RCC 7860 (cell line): ENCODE results near the gene LCN2.

Experiments
- DNase-seq: peaks from one replicate; pipeline ENCODE4 v3.0.0-alpha.2; 2015; ENCODE audit warnings: low spot score
- FAIRE-seq: peaks from 2 replicates; lab custom pipeline; 2012; peaks lifted over from hg19 to GRCh38; lab: Jason Lieb, UNC

LCN2 gene

GRCh38 chr9:128114326-128115186 lies 34.7 kb upstream of the LCN2 start:
- FAIRE-seq: no peak

DNA sequence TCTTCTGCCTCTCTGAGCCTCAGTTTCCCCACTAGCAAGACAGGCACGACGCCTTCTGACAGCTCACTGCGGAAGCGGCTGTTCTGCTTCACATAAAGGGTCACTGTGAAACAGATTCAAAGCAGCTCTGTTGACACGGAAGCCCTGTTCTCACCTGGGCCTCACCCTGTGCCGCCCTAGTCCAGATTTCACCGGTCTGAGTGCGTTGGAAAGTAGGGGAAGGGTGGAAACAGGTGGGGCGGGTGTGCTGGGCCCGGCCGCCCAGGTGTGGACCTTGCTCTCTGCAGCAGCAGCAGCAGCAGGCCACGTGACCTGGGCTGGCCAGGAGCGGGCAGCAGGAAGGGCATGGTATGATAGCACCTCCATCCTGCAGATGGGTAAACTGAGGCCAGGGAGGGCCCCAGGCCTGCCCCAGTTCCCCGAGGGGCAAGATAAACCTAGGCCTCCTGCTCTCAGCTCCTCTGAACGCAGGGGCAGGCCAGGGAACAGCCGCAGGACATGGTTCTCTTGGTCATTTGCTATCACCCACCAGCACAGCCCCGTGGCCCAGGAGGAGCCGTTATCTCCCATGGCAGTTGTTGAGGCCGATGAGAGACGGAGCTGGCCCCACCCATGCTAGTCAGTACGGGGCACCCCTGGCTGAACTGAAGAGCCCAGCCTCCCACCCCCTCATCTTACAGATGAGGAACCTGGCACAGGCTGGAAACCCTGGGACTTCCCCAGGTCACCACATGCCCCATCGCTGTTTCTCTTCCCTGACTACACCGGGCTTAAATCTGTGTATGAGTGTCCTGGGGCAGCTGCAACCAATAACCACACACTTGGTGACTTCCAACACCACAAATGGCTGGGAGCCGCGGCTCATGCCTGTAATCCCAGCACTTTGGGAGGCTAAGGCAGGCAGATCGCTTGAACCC lies 33.8 kb upstream of the LCN2 start:
- no peak for FAIRE-seq
- DNase-seq: no peak

More at GRCh38 chr9:128114326-128115186, 34.7 kb upstream of the LCN2 start:
- DNase-seq: no peak

DNA sequence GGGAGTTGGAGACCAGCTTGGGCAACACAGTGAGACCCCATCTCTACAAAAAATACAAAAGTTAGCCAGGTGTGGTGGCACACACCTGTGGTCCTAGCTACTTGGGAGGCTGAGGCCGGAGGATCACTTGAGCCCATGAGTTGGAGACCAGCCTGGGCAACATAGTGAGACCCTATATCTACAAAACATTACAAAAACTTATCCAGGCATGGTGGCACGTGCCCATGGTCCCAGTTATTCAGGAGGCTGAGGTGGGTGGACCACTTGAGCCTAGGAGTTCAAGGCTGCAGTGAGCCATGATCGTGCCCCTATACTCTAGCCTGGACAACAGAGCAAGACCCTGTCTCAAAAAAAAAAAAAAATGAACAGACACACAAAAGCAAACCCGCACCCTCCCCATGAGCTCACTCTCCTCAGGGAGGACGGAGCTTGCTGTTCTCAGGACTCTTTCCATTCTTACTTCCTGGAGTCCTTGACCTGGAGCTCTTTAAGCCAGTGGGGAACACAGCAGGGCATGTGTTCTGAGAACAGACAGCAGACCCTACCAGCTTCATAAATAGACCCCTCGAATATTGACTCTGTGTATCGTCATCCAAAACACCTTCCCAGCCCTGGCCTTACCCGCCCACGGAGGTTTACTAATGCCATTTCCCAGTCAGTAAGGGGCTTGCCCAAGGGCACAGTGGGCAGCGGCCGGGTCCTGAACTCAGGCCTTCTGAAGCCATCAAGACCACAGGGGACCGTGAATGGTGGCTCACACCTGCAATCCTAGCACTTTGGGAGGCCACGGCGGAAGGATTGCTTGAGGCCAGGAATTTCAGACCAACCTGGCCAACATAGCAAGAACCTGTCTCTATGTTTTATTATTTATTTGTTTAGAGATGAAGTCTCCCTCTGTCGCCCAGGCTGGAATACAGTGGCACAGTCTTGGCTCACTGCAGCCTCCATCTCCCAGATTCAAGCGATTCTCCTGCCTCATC lies 32.9 kb upstream of the LCN2 start:
- DNase-seq: no peak
- no peak for FAIRE-seq

- peak; percentile 74 for DNase-seq
- FAIRE-seq: peak; percentile 79
Observed at GRCh38 chr9:128117613-128118471, 31.4 kb upstream of the LCN2 start.

DNA sequence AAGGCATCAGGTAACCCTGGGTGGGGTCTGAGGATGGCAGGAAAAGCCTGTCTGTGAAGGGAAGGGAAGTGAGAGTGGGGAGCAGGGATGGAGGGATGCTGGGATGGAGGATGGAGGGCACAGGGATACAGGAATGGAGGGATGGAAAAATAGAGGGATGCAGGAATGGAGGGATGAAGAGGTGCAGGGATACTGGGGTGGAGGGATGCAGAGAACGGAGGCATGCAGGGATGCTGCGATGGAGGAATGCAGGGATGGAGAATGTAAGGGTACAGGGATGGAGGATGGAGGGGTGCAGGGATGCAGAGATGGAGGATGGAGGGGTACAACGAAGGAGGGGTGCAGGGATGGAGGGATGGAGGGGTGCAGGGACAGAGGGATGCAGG lies 30.8 kb upstream of the LCN2 start:
- DNase-seq (no peak), FAIRE-seq (no peak)

DNA sequence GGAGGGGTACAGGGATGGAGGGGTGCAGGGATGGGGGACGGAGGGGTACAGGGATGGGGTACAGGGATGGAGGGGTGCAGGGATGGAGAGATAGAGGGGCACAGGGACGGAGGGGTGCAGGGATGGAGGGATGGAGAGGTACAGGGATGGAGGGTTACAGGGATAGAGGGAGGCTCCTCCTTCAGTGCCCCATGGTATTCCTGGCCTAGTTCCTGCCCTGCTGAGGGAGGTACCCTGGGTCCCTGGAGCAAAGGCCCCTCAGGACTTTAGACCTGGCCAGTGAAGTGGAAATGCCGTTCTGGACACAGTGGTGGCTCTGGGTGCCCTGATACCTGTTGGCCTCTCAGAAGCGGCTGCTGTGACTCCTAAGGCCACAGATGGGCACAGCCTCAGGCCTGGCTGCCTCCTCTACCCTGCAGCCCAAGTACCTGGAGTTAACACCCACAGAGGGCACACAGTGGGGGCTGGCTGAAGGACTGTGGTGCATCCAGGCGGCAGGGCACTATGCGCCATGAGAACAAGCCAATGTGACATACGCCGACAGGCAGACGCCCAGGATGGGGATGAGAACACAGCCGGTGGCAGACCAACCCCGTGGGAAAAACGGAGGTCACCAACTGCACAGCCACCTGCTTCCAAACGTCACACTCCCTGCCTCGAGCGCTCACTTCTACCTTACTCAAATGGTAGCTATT lies 30.1 kb upstream of the LCN2 start:
- FAIRE-seq (no peak), DNase-seq (no peak)

DNA sequence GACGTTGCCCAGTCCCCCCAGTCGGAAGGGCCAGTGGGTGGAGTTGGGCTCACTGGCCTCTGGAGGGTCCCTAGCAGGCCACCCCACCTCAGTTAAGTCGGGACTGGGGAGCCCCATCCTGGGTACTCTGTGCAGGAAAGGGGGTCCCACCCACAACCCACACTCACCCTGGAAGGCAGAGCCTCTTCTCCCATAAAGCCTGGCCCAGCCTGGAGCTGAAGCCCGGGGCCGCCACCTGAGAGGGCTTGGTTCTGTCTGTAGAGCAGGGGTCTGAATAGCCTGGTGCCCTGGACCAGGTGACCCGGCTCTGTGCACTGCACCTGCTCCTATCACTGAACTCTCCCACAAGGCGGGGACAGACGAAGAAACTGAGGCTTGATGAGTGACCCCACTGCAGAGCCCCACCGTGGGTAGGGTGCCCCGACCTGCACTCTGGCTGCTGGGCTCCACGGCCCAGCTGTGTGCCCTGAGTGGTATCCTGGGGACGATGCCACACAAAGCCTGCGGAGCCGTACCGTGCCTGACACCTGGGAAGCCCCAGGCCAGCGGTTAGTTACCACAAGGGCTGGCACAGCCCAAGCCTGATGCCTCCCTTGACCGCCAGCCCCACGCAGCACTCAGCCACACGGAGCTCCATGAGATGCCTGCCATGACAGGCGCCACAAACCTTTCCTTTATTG lies 29.1 kb upstream of the LCN2 start:
- FAIRE-seq: no peak
- no peak for DNase-seq

- FAIRE-seq (no peak), DNase-seq (no peak)
Observed at GRCh38 chr9:128120741-128121465, 28.4 kb upstream of the LCN2 start.

GRCh38 chr9:128121466-128121810 lies 27.8 kb upstream of the LCN2 start:
- FAIRE-seq (no peak), DNase-seq (no peak)

DNA sequence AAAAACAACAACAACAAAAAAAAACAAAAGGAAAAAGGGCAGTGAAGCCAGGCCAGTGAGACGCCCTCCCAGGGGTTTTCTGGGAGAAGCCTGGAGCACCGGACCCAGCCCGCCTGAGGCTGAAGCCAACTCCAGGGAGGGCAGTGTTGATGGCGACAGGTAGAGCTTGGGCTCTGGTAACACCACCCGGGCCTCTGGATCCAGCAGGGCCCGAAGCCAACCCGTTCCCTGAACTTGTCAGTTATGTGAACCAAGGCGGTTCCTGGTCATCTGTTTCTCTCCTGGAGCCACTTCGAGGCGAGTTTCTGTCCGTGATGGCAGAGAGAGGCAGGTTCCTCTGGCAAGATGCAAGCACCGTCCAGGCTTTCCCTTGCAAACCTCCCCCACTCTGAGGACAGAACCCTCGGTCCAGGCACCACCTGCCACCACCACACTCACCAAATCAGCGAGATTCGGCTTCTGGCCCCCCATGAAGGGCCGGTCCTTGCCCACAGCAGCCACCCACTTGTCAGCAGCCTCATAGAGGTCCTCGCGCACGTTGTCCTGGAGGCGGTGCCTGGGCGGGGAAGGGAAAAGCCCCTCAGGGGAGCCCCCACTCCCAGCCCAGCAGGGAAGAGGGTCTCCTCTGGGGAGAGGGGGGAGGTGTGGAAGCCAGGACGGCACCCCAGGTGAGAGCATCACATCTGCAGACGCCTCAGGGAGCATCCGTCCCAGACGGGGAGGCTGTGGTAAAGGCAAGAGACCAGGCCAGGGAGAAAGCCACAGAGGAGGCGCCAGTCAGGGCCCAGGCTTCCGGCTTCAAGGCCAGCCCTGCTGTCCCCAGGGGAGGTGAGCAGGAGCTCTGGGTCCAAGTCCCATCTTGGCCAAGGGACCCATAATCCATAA lies 27.1 kb upstream of the LCN2 start:
- FAIRE-seq (no peak), DNase-seq (no peak)

- DNase-seq (no peak), FAIRE-seq (no peak)
Observed at GRCh38 chr9:128122809-128123175, 26.5 kb upstream of the LCN2 start.

GRCh38 chr9:128123451-128124080 lies 25.7 kb upstream of the LCN2 start:
- no peak for FAIRE-seq

DNA sequence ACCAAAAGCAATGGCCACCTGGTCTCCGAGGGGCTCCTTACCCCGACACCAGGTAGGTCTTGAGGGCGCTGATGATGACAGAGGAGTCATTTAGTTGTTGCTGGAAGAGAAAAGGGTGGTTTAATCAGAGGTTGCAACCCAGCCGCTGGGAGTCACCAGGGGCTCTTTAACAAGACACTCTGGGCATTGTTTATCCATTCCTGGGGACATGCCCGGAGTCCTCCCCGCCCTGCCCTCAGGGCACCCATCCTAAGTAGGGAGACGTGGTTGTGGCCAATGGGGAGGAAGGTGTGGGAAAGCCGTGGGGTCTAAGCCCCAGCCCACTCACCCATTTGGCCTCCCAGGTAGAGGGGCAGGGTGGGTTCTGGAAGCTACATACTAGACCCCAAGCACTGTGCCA lies 24.8 kb upstream of the LCN2 start:
- DNase-seq (no peak), FAIRE-seq (no peak)

More at GRCh38 chr9:128123451-128124080, 25.7 kb upstream of the LCN2 start:
- no peak for DNase-seq

DNA sequence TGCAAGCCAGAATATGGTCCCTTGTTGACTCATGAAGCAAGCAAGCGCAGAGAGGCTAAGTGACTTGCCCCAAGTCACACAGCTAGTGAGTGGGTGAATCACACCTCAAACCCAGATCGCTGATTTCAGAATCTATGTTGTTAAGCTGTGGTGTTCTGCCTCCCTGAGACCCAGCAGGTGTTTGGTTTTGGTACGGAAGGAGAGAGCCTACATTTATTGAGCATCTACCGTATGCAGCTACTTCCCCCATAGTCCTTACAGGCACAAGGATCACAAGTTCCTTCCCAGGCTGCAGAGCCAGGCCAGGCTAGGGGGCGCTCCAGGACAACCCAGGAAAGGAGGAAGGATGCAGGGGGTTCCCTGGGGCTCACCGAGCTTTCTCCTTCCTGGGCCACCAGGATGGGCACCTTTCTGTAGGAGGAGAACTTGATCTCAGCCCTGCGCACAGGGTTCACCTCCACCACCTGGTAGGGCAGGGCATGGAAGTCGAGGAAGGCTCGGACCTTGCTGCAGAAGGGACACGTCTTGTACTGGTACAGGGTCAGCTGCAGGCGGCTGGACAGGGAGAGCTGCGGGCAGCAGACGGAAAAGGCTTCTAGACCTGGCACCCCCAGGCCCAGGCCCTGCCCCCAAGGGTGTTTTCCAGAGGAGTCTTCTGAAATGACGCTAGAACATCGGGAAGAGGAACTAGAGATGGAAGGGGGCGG lies 24.2 kb upstream of the LCN2 start:
- peak; percentile 31 for DNase-seq
- no peak for FAIRE-seq

DNA sequence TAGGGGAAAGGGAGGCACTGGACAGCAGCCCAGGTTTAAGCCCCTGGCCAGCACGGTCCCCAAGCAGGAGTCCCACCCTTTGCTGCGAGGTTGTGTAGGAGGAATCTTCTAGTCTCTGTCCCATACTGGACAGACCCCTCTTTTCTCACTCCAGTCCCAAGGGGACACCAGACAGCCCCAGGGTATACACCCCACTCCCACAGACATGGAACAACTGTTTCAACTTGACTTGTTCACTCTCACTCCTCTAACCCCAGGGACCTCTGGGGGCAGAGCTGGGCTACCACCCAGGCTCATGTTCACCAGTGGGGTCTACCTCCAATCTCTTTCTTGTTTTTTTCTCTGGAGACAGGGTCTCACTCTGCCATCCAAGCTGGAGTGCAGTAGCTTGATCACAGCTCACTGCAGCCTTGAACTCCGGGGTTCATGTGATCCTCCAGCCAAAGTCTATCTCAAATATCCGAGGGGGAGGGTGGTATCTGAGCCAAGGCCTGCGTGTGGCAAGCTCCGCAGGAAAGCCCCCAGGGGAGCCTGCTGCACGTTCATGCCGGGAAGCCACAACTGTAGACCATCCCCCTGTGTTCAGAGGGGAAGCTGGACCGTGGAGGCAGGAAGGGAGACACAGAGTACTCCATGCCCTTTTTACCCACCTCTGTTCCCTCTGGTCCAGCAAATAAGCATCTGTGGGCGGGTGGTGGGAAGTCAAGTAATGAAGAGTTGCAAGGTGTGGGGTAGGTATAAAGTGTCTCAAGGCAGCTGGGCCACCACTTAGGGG lies 23.5 kb upstream of the LCN2 start:
- FAIRE-seq (no peak), DNase-seq (no peak)
